Stomach (tissue), 9 donors: ENCODE results near the gene WASF1. TPM values are rescaled to one million over a fixed set of nuclear protein-coding genes. Genes with fewer than 3 reads are reported as not detected.
A peak's percentile ranks its signal among the peaks of the same experiment; 100 is the strongest.
"Not testable (repeated sequence)": the region's sequence is repeated elsewhere in the genome, so short reads cannot be mapped to it uniquely, and the experiment has no call there.

Experiments used
- DNase-seq, 2 donors: peaks; one replicate each; pipeline versions ENCODE4 v3.0.0 to v3.0.0-alpha.2; 2013 to 2019
- H3K27ac ChIP-seq, 5 donors: fragments of 200-600 bp in 4 of 5; sonication (generic) in 4 of 5; one replicate each; pipeline ENCODE4 v1.5.1; 2013 to 2019; ENCODE audit warnings: mild to moderate bottlenecking in 1 of 5, moderate library complexity in 1 of 5
- H3K27me3 ChIP-seq, 3 donors: fragments of 200-600 bp; sonication (generic); one replicate each; pipeline ENCODE4 v1.5.1; 2017 to 2019; ENCODE audit warnings: mixed run types in 1 of 3
- H3K36me3 ChIP-seq, 4 donors: fragments of 200-600 bp; sonication (generic); 1 replicate in 3 of 4; 2 replicates in 1 of 4; pipeline ENCODE4 v1.5.1; 2016 to 2019
- H3K4me1 ChIP-seq, 4 donors: fragments of 200-600 bp; sonication (generic); one replicate each; pipeline ENCODE4 v1.5.1; 2016 to 2019
- H3K4me3 ChIP-seq, 4 donors: fragments of 200-600 bp; sonication (generic) in 3 of 4; one replicate each; pipeline ENCODE4 v1.5.1; 2016 to 2019; ENCODE audit warnings: mild to moderate bottlenecking in 1 of 4
- H3K9me3 ChIP-seq, 4 donors: fragments of 200-600 bp; sonication (generic); one replicate each; pipeline ENCODE4 v1.5.1; 2016 to 2019
- EP300 ChIP-seq: sonication (generic); formaldehyde crosslinking; IDR thresholded peaks from one replicate; pipeline ENCODE4 v1.6.1; 2017; ENCODE audit warnings: antibody characterized with exemption
- POLR2A ChIP-seq, 4 donors: fragments of 450-650 bp; IDR thresholded peaks; one replicate each; pipeline ENCODE4 v1.6.1; 2016; ENCODE audit warnings: antibody characterized with exemption in 4 of 4, control low read depth in 2 of 4, mild to moderate bottlenecking in 1 of 4, moderate library complexity in 1 of 4
- POLR2AphosphoS5 ChIP-seq, 3 donors: sonication (generic); formaldehyde crosslinking; IDR thresholded peaks; one replicate each; pipeline ENCODE4 v1.6.1; 2016; ENCODE audit warnings: antibody characterized with exemption in 3 of 3
- WGBS, 5 donors: extraction: QIAGEN DNeasy Blood & Tissue Kit in 3 of 5; methylation state at CpG; one replicate each; pipeline versions ENCODE4 v1.1.5 to v1.1.7; 2013 to 2018; 5-methylcytosine and 5-hydroxymethylcytosine counted together
- intact Hi-C: fragments of 100-400 bp; cut with DNase I; formaldehyde crosslinking; loops from one replicate; pipeline ENCODE4 v1.15.1; 2023; ENCODE audit warnings: low total_unique reads
- polyA plus RNA-seq, 3 donors: library from polyadenylated mRNA; stranded (reverse); fragments of 200-250 nt; gene quantifications; one replicate each; pipeline ENCODE4 v1.2.3, GENCODE V29; 2013
- total RNA-seq, 5 donors: library from RNA; depleted of rRNA; stranded (reverse); fragments of >200 nt; gene quantifications; one replicate each; pipeline versions ENCODE4 v1.1.0 to v1.2.3, GENCODE V29; 2014 to 2016
- TF ChIP-seq, protein P1 (sequence below), 7 experiments: fragments of 450-650 bp in 4 of 7; fragments of 200-600 bp in 3 of 7; sonication (generic) in 3 of 7; IDR thresholded peaks; one replicate each; pipeline ENCODE4 v1.5.1; 2016 to 2019; ENCODE audit warnings: antibody characterized with exemption in 7 of 7, control low read depth in 2 of 7, mild to moderate bottlenecking in 1 of 7
- donor health status: healthy with polysubstance abuse.
- donor health status: Bipolar disorder and iron deficiency.
- donor health status: healthy.

Gene WASF1
- total and polyA plus RNA-seq, 8 donors: 0.58 to 17.0 (median 6.0) TPM

DNA sequence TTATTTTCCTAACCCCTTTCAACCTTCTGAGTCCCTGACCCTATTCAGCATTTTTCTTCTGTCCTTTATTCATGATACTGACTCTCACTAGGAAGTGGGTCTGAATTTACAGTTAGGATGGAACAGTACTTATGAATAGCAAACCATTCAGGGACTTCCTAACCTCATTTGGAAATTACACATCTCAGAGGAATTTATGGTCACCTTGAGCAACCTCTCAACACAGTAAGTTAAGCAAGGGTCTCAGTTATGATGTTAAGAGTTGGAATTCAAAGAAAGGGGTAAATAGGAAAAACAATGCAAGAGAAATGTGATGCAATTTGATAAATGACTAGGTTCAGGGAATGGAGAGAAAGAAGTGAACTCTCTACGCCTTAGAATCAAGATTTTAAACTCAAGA is 104.1 kb downstream of the WASF1 start:
- Histone ChIP-seq H3K36me3 (no peaks in the 10 kb centered on the region), H3K27ac (no peak overlapping the region), H3K9me3 (no peaks in the 10 kb centered on the region), H3K4me1 (no peaks in the 10 kb centered on the region), H3K4me3 (no peak overlapping the region), H3K27me3 (peaks cover 0 to 6% (median 0%) of the 10 kb centered on the region in 3 donors)
- TF ChIP-seq, protein P1, sequence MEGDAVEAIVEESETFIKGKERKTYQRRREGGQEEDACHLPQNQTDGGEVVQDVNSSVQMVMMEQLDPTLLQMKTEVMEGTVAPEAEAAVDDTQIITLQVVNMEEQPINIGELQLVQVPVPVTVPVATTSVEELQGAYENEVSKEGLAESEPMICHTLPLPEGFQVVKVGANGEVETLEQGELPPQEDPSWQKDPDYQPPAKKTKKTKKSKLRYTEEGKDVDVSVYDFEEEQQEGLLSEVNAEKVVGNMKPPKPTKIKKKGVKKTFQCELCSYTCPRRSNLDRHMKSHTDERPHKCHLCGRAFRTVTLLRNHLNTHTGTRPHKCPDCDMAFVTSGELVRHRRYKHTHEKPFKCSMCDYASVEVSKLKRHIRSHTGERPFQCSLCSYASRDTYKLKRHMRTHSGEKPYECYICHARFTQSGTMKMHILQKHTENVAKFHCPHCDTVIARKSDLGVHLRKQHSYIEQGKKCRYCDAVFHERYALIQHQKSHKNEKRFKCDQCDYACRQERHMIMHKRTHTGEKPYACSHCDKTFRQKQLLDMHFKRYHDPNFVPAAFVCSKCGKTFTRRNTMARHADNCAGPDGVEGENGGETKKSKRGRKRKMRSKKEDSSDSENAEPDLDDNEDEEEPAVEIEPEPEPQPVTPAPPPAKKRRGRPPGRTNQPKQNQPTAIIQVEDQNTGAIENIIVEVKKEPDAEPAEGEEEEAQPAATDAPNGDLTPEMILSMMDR (IDR thresholded peaks at IDR 0.05): no peak
- 76 to 94% (median 84%) methylated on average over 1 of the region's 1 CpG for WGBS, 5 donors
- no peak for DNase-seq
- intact Hi-C loops: no loop called here

DNA sequence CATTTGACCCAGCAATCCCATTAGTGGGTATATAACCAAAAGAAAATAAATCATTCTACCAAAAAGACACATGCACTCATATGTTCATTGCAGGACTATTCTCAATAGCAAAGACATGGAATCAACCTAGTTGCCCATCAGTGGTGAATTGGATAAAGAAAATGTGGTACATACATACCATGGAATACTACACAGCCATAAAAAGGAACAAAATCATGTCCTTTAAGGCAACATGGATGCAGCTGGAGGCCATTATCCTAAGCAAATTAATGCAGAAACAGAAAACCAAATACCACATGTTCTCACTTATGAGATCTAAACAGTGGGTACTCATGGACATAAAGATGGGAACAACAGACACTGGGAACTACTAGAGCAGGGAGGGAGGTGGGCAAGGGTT is 106.0 kb downstream of the WASF1 start:
- H3K27me3 ChIP-seq, DNase-seq, H3K4me1 ChIP-seq, H3K27ac ChIP-seq, H3K36me3 ChIP-seq, H3K4me3 ChIP-seq, H3K9me3 ChIP-seq, intact Hi-C loops: not testable (repeated sequence)

DNA sequence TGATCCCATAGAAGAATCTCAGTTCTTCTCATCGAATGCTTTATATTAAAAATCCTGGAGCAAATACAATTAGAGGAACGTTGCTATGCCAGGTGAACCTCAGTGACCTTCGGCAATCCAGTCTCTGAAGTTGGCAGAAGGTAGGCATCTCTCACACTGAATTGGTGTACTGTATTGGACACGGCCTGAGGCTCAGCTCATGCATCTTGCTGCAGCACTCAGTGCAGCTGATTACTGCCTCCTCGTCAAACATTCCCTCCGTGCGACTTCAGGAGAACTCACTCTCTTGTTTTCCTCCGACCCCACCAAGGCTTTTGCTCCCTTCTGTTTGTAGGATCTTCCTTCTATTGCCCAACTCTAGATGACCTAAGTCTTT is 110.9 kb downstream of the WASF1 start:
- Histone ChIP-seq H3K4me3 (no peak overlapping the region), H3K27ac (no peak overlapping the region), H3K36me3 (no peaks in the 10 kb centered on the region), H3K4me1 (no peaks in the 10 kb centered on the region), H3K27me3 (peaks cover 0 to 12% (median 0%) of the 10 kb centered on the region in 3 donors), H3K9me3 (no peaks in the 10 kb centered on the region)
- DNase-seq: no peak
- 83 to 91% (median 84%) methylated on average over 8 of the region's 8 CpGs for WGBS, 5 donors
- intact Hi-C loops: no loop called here
- TF ChIP-seq, protein P1 (IDR thresholded peaks at IDR 0.05): no peak
- TF ChIP-seq EP300 (no peak), POLR2A (IDR thresholded peaks at IDR 0.05) (no peak), POLR2AphosphoS5 (IDR thresholded peaks at IDR 0.05) (no peak)

- Histone ChIP-seq H3K9me3 (no peaks in the 10 kb centered on the region), H3K4me1 (no peaks in the 10 kb centered on the region), H3K27ac (no peak overlapping the region), H3K27me3 (peaks cover 0 to 16% (median 0%) of the 10 kb centered on the region in 3 donors), H3K36me3 (no peaks in the 10 kb centered on the region), H3K4me3 (no peak overlapping the region)
- no peak for TF ChIP-seq POLR2A (IDR thresholded peaks at IDR 0.05)
- TF ChIP-seq, protein P1 (IDR thresholded peaks at IDR 0.05): no peak
- TF ChIP-seq EP300: no peak
- no peak for TF ChIP-seq POLR2AphosphoS5 (IDR thresholded peaks at IDR 0.05)
- 69 to 78% (median 73%) methylated on average over 6 of the region's 6 CpGs for WGBS, 5 donors
- DNase-seq: peak in 1 of 2 donors; percentile 31
- intact Hi-C loops: no loop called here
These were observed 111.5 kb downstream of the WASF1 start for GRCh38 chr6:110067837-110068591.

GRCh38 chr6:110064744-110065524 is 114.5 kb downstream of the WASF1 start:
- Histone ChIP-seq H3K27ac (no peak overlapping the region), H3K36me3 (no peaks in the 10 kb centered on the region), H3K9me3 (no peaks in the 10 kb centered on the region), H3K4me3 (no peak overlapping the region), H3K27me3 (peaks cover 0 to 29% (median 3%) of the 10 kb centered on the region in 3 donors), H3K4me1 (no peaks in the 10 kb centered on the region)
- intact Hi-C loops: no loop called here
- DNase-seq: no peak
- whole genome bisulfite sequencing, 5 donors: 83 to 95% (median 93%) methylated on average over 5 of the region's 5 CpGs
- TF ChIP-seq POLR2A (IDR thresholded peaks at IDR 0.05) (no peak), POLR2AphosphoS5 (IDR thresholded peaks at IDR 0.05) (no peak), EP300 (no peak)
- TF ChIP-seq, protein P1 (IDR thresholded peaks at IDR 0.05): no peak
